HG03342 (cell line): Measurements from ENCODE around the gene SRC.

Experiments
- ATAC-seq: cut with Tn5 transposase; IDR thresholded peaks from one replicate; pipeline ENCODE4 v1.9.1; 2021; ENCODE audit warnings: mild to moderate bottlenecking, moderate library complexity; ENCODE audit not compliant: unreplicated experiment

The SRC gene

DNA sequence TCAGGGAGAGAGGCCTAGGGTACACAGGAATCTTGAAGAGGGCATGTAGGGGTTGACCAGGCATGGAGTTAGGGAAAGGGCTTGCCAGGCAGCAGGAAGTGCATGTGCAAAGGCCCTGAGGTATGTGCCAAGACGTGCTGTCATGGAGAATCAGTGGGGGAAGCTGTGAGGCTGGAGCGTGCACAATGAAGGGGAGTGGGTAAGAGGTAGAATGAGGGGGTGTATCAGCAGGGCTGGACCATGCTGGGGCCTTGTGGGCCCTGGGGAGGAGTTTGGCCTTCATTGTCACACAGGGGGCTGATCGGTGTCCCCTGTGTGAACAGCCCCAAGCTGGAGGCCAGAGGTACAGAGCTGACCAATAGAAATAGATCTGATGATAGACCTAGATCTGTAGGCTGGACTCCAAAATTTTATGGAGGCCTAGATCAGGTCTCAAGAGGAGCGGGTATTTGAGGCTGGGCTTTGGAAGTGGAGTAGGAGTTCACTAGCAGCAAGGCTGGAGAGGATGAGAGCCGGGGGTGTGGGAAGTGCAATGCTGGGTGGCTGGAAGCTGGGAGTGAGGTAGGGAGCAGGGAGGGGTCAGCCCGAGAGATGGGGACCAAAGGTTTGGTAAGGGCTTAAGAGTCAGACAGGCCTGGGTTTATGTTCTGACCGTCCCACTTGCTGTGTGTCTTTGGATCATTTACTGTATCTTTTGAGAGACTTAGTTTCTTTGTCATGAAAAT lies 3.0 kb downstream of the SRC start:
- ATAC-seq, result no peak

DNA sequence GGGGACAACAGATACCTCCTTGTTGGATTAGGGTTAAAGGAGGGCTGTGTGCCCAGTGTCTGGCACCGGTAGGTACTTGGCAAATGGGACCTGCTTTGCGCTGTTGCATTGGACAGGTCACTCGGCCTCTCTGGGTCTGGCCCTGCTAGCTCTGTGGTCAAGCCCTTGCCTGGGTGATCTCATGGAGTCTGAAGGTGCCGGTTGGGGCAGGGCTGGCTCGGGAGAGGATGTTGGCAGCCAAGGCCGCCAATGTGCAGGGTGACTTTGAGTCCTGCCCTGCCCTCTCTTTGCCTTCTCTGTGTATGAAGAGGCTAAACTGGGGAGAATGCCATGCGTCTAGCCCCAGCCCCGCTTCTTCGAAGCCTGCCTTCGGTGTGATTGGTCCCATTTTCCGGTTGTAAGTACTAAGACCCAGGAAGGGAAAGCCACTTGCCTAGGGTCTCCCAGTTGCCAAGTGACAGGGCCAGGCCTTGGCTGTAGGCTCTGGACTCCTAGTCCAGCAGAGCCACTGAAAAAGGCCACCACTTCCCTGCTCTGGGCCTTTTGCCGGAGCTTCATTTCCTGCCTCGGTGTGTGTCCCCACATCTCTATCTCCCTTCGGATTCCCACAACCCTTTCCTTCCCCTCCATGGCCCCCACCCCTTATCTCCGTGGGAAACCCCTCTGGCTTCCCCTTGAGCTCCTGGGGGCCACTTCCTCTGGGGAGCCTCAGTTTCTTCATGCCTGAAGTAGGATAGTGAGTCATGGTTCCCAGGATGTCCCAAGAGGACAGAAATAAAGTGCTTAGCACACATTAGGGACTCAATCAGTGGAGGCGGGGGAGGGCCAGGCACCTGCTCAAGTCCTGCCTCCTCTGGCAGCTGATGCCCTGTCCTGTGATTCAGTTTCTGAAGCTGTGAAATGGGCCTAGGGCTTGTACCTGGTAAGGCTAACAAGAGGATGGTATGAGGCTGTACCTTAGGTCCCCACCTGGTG lies 3.9 kb downstream of the SRC start:
- ATAC-seq, result no peak

DNA sequence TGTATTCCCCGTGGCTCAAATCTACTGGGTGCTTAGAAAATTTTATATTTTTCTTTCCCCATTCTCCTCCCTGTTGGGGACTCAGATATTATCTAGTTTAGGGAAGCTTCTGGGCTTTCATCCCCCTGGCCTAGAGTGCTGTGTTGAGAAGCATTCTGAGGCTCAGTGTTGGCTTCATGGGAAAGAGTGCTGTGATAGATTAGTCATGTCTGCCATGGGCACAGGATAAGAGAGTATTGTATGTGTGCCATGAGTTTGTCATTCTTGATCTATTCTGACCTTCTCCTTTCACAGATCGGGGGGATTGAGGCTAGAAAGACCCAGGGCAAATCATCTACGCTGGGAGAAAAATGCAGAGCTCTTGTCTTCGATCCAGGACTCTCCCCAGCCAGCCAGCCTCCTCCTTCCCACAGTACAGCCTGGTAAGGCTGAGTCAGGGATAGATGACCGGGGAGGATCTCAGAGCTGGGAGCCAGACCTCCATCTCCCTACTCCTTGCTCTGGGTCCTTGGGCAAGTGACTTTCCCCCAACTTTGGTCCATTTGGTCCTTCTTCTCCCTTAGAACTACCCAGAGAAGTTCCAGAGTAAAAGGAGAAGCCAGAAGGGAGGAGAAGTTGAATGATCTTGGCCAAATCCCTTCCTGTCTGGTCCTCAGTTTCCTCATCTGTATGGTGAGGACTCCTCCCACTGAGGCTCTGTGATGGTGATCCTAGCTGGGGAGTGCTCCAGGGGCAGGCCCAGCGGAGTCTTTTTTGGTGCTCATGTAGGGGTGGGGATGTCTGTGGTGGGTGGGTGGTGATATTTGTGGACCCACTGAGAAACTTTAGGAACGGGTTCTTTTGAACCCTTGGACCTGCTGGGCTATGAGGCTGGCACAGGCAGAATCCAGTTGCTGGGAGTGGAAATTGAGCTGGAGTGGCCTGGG lies 5.0 kb downstream of the SRC start:
- no peak for ATAC-seq

DNA sequence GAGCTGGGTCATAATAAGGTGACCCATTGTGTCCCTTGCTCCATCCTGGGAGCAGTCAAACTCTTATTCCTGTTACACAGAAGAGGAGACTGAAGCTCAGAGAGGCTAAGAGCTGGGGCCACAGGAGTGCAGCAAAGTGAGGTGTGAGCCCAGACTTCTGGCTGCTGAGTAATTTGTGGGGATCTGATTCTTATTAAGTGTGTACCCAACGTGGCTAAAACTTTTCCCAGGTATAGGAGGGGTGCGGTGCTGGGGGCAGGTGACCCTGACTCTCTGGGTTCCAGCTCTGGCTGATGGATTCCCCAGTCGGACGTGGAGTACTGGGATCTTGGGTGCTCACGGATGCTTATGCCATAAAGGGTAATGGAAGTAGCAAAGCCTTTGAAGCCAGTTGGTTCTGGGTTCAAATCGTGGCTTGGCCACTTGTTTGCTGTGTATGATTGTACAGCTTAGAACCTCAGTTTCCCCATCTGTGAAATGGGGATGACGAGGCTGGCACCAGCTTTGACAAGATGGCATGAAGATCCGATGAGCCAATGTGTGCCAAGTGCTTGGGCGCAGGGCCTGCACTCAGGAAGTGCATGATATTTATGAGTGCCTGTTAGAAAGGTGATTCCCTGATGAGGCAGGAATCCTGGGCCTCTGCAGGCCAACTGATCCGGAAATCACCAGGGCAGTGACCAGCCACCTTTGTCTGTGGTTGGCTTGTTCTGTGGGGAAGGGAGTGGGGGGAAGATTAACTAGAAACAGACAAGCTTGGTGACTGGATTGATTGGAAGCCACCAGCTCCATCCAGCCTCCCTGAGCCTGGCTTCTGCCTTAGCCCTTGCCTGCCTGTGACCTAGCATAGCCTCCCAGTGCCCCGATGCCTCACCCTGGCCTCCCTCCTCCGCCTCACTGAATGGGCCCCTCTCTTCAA lies 6.0 kb downstream of the SRC start:
- ATAC-seq, result no peak

DNA sequence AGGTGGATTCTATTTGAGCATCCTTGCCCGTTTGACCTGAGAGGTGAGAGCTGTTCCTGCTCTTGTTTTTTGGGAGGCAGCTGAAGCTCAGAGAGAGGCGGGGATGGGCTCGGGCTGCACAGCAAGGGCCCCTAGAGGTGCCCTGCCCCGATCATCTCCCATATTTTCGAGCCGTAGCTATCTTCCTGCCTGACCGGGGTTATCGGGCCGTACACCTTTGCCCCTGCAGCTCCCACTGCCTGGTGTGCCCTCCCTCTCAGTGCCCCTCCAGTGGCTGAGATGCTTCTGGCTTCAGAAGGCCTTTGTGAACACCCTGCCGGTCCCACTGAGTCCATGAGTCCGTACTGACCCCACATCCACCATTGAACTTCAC lies 6.7 kb downstream of the SRC start:
- ATAC-seq, result no peak

DNA sequence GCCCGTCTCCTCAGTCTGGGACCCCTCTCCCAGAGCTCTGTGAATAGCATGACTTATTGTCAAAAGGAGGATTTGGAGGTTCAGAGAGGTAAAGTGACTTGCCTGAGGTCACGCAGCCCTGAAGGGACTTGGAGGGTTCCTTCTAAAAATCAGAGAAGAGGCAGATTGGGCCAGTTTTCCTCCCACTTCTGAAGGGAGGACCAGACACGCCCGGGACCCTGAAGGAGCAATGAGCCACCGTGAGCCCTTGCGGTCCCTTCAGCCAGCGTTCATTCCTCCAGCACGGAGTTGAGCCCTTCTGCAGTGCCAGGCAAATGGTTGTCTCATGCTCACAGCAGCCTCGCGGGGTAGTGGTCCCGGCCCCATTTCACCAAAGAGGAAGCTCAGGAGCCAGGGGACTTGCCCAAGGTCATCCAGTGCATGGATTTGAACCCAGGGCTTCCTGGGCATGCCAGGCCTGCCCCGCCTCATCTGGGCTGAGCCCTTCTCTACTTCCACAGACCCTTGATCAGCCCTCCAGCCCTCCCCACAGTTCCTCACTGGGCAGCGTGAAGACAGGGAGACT lies 7.4 kb downstream of the SRC start:
- ATAC-seq, result no peak

DNA sequence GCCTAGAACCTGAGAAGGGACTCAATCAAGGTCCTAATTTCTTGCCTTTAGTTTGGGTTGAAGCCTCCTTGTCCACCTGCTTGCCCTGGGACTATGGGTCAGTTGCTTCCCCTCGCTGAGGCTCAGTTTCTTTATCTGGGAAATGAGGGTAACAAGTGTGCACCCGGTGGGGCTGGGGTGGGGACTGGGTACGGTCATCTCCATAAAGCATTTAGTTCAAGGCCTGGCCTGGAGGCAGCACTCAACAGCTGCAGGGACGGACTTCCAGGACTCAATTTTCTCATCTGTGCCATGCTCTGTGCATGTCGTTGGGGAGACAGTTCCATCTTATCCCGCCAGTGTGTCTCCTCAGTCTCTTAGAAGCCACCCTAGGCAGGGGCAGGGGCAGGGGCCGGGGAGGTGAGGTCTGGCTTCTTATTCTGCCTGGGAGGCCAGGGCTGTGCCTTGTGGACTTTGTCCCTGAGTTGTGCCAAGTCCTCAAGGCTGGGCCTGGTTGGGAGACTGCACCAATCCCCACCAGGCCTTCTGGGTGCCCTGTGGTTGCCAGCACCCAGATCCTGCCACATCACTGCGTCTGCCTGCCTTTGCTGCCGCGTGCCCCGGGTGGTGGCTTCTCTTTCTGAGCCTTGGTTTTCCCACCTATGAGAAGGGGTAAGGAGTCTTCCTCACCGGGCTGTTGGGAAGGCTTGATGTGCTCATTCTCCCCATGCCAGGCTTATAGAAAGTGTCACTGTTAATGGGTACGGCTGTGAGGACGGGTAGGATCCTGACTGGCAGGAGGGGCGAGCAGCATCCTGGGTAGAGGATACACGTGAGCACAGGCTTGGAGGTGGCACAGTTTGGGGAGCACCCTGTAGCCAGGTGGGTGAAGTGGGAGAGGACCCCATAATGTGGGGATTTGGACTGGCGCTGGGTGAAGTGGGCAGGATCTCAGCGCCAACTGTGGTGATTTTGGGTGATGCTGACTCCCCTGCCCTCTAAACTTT lies 8.6 kb downstream of the SRC start:
- no peak for ATAC-seq

DNA sequence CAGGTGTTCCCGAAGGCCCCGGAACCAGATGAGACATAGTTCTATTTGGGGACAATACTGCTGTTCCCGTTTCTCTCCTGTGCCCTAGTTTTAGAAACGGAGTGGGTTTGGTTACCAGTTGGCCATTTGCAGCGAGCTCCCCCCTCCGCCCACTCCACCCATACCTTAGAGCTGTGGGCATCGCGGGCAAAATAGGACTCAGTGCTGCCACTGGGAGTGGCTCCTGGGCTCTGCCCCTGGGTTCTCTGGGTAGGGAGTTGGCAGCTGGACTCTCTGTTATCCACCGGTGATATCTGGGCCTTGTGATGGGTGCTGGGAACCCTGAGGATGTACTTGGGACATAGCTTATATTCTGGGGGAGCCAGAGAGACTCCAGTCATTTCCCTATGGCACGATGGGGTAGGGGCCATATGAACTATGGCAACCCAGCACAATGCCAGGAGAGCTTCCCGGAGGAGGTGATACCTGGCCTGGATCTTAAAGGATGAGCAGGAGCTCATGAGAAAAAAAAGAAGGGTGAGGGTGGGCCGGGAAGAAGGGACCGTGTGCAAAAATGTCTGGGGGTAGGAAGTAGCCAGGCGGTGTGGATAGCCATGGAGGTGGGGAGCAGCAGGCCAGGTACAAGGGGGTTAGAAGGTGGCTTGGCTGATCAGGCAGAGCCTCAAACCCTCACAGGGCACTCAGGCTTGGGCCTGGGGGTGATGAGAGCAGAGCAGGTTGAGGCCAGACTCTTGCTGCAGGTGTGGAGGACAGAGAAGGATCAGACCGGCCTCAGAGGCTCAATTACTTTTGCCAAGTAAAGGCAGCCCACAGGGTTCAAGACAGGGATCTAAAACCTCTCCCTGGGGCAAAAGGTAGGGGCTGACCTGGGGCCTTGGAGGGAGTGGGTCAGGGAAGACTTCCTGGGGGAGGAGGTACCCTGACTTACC lies 9.6 kb downstream of the SRC start:
- no peak for ATAC-seq

DNA sequence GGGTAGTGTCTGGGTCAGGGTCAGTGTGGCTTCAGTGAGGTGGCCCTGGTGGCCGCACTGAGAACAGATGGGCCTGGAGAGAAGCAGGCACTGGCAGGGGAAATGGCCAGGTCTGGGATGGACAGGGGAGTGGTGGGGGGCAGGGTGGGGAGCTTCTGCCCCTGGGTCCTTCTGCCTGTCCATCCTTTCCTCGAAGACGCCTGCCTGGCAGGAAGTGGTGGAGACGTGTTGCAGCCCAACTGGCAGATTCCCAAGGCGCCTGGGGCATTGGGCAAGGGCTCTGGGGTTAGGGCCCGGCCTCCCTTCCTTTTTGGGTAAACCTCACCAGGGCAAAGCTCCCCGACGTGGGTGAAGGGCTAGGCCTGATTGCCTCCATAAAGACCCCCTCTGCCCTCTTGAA lies 10.4 kb downstream of the SRC start:
- no peak for ATAC-seq

DNA sequence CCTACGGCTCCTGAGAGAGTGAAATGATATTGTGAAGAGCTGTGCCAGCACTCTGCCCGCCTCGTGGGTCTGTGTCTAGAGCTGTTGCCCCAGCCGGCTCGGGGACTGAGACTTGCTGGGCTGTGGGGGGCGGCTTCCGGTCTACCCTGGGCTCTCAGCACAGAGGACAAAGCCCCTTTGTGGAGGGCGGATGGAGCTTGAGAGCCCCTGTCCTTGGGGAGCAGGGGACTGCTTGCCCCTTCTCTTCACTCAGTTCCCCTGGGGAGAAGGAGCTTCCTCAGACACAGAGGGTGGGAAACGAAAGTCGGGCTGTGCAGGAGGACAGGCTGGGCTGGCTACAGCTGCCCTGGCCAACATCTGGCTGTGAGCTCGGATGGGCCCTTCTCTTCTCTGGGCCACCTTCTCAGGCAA lies 11.0 kb downstream of the SRC start:
- ATAC-seq, result no peak

DNA sequence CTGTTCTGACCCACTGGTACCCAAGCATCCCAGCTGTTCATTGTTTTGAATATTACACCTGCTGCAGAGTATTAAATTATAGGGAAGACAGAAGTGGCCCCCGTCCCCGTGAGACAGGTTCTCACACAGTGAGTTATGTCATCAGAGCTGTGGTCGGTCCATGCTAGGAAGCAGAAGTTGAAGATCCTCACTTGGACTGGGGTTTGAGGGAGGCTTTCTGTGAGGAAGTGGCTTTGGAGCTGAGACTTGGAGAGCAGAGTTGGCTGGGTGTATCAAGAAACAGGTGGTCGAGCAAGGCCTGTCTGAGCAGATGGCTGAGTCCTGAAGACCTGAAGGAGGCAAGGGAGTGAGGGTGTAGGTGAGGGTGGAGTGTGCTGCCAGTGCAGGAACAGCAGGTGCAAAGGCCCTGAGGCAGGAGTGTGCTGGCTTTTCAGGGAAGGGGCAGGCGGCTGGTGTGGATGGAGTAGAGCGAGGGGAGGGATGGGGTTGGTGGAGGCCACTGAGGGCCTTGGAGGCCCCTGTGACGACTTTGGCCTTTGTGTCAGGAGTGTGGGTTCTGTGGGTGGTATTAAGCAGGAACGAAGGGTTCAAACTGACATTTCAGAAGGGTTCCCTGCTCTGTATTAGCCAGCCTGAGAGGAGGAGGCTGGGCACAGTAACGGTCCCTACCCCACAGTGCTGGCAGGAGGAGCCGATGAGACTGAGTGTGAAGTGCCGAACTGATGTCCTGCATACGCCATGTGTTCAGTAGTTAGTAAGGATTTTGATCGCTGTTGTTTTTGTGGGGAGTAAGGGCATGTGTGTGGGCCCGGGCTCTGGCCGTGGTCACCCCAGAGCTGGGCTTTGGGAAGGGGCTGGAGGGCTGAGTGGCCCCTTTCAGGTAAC lies 11.8 kb downstream of the SRC start:
- no peak for ATAC-seq

DNA sequence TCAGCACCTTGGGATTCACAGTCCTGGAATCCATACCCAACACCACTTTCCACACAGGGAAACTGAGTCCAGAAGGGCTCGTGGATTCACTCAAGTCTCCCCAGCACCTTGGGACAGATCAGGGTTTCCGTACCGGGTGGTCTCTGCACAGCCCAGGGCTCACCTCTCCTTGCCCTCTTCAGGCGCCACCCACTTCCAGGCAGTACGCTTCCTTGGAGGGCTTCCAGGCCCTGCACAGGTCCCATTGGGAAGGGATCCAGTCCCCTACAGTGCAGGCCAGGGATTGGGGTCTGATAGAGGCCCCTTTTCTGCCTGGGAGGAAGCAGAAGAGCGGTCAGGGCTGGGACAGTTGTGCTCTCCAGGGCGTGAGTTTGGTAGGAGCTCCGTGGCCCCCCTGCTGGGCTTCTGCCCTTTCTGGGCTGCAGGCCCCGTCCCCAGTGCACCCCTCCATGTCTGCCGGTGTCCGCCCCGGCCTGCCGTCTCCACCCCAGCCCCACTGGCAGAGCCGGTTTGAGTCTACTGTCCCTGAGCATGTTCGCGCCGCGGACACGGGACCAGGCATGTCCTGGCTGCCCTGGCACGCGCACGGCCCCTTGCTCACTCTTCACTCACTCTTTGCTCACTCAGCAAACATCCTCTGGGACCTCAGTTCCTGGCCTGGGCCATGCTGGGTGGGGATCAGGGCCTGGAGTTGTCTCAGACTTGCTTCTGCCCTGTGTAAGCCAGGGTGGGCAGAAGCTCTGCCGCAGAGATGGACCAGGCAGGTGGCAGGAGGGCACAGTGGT lies 12.6 kb downstream of the SRC start:
- no peak for ATAC-seq

DNA sequence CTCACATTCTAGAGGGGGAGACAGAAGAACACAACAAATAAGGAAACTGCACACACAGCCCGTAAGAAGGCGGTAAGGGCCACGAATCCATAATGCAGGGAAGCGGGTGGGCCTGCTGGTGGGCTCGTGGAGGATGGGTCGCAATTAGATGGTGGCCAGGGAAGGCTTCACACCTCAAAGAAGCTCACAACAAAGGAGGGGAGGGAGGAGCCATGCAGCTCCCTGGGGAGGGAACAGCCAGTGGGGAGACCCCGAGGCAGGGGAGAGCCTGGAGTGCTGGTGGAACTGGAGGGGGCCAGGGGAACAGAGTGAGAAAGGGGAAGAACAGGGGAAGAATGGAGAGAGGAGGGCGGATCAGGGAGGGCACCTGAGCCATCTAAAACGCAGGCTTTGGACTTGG lies 13.4 kb downstream of the SRC start:
- ATAC-seq, result no peak

DNA sequence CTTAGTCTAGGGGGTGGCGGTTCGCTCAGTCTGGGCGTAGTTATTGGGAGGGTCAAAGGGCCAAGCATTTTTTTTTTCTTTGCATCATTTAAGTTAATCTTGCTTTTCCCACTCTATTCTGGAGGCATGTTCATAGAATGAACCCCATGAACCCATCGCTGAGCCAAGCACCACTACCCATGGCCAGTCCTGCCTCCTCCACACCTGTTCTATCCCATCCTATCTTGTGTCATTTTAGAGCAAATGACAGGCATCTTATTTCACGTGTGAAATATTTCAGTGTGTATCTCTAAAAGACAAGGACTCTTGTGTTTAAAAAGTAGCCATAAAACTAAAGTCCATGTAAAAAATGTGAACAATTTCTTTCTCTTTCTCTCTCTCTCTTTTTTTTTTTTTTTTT lies 13.9 kb downstream of the SRC start:
- ATAC-seq, result no peak

DNA sequence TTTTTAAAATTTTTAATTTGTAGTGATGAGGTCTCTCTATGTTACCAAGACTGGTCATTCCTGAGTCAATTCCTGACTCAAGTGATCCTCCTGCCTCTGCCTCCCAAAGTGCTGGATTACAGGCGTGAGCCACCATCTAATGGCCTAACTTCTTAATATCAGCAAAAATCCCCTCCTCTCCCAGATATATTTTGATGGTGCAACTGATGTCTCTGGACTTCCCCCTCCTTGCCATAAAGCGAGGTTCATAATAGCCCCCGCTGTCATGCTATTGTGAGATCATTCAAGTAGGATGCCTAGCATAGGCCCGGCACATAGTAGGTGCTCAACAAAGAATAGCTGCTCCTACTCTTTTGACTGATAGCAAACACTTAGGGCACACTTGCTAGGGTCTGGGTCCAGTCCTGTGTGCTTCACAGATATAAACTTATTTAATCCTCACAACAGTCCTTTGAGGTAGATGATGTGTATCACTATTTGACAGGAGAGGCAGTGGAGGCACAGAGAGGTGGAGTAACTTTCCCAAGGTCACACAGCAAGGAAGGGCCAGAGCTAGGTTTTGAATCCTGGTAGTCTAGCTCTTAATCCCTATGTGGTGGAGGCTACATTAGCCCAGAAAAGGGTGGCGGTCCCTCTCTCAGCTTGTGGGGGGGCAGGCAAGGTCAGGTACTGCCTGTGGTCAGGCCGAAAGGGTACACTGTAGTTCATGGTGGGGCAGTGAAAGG lies 14.6 kb downstream of the SRC start:
- no peak for ATAC-seq
